AG04450 (cell line): ENCODE measurements around the gene FBXL3. TPM values are rescaled to one million over a fixed set of nuclear protein-coding genes. Genes with fewer than 3 reads are reported as not detected.
"Not testable (repeated sequence)": the region's sequence is repeated elsewhere in the genome, so short reads cannot be mapped to it uniquely, and the experiment has no call there.

Source experiments
- CTCF ChIA-PET: fragments of 300-600, 350-600 bp; formaldehyde crosslinking; extraction: SDS; loops from one replicate; lab custom pipeline; 2022; ENCODE audit warnings: antibody characterized with exemption, inconsistent platforms; lab: Charles Lee
- POLR2A ChIA-PET: fragments of 350-600 bp; formaldehyde crosslinking; extraction: SDS; loops from one replicate; lab custom pipeline; 2021; ENCODE audit warnings: antibody characterized with exemption, inconsistent platforms; lab: Yijun Ruan, JAX
- DNase-seq: peaks from one replicate; pipeline ENCODE4 v3.0.0-alpha.2; 2011; ENCODE audit warnings: low read depth, low spot score
- H3K27ac ChIP-seq: one replicate; pipeline ENCODE4 v1.5.1; 2012; ENCODE audit warnings: low read depth, low read length, control low read depth
- H3K27me3 ChIP-seq: one replicate; pipeline ENCODE4 v1.6.0; 2012; ENCODE audit warnings: low read length; ENCODE audit not compliant: control insufficient read depth, insufficient read depth
- H3K4me3 ChIP-seq: 2 replicates; pipeline ENCODE4 v1.5.1; 2011; ENCODE audit warnings: mild to moderate bottlenecking, low read depth, low read length, control low read depth
- H3K9me3 ChIP-seq: 2 replicates; pipeline ENCODE4 v1.5.1; 2012; ENCODE audit warnings: low read length; ENCODE audit not compliant: control insufficient read depth, insufficient read depth
- CTCF ChIP-seq: IDR thresholded peaks from 2 replicates; pipeline ENCODE4 v1.5.1; 2011; ENCODE audit warnings: low read depth, low read length, control low read depth, inconsistent platforms
- polyA plus RNA-seq: library from polyadenylated mRNA; depleted of rRNA; stranded (reverse); fragments of >200 nt; gene quantifications from 2 replicates; pipeline ENCODE4 v1.2.3, GENCODE V29; 2011

Gene FBXL3
- polyA plus RNA-seq, 1 experiment: 38.0 TPM

- no peaks in the 10 kb centered on the region for H3K9me3 ChIP-seq
- POLR2A ChIA-PET: no interaction called here
- no peak overlapping the region for H3K27ac ChIP-seq
- DNase-seq: no peak
- no peak overlapping the region for H3K4me3 ChIP-seq
- peaks cover 11% of the 10 kb centered on the region for H3K27me3 ChIP-seq
- TF ChIP-seq CTCF: no peak
- CTCF ChIA-PET: no interaction called here
Measured at GRCh38 chr13:76968041-76968440, 58.9 kb downstream of the FBXL3 start.

- peaks cover 4% of the 10 kb centered on the region for H3K27me3 ChIP-seq
- no peak overlapping the region for H3K4me3 ChIP-seq
- no peak overlapping the region for H3K27ac ChIP-seq
- no peak for DNase-seq
- CTCF ChIA-PET: interaction anchor here (1.3 kb wide), 1 partner anchor 13 kb away, joined by 6 read pairs; no protein-coding TSS in a partner anchor
- POLR2A ChIA-PET: interaction anchor here (0.5 kb wide), 1 partner anchor 28 kb away, joined by 5 read pairs; no protein-coding TSS in a partner anchor
- TF ChIP-seq CTCF: no peak
- no peaks in the 10 kb centered on the region for H3K9me3 ChIP-seq
Measured at GRCh38 chr13:76967031-76967430, 59.9 kb downstream of the FBXL3 start.

- POLR2A ChIA-PET: no interaction called here
Measured at GRCh38 chr13:76965759-76966421, 61.1 kb downstream of the FBXL3 start.

GRCh38 chr13:76959734-76960133 lies 67.2 kb downstream of the FBXL3 start:
- H3K4me3 ChIP-seq, DNase-seq, H3K27me3 ChIP-seq, H3K27ac ChIP-seq, POLR2A ChIA-PET: not testable (repeated sequence)
- CTCF ChIA-PET: interaction anchor here (0.6 to 1.5 kb wide), 2 partner anchors 21 to 566 kb away, joined by 3 to 5 read pairs; no protein-coding TSS in a partner anchor
- H3K9me3 ChIP-seq: peaks cover 11% of the 10 kb centered on the region

More at GRCh38 chr13:76965759-76966421, 61.1 kb downstream of the FBXL3 start:
- TF ChIP-seq CTCF: no peak
- DNase-seq: peak; percentile 26
- Histone ChIP-seq H3K4me3 (no peak overlapping the region), H3K27ac (no peak overlapping the region), H3K27me3 (peaks cover 4% of the 10 kb centered on the region), H3K9me3 (peaks cover 2% of the 10 kb centered on the region)
- CTCF ChIA-PET: interaction anchor here (1.3 kb wide), 1 partner anchor 14 kb away, joined by 6 read pairs; no protein-coding TSS in a partner anchor

- no peak for DNase-seq
- Histone ChIP-seq H3K27ac (no peak overlapping the region), H3K27me3 (no peaks in the 10 kb centered on the region), H3K9me3 (peaks cover 11% of the 10 kb centered on the region), H3K4me3 (no peak overlapping the region)
- ChIA-PET CTCF (interaction anchor here (0.6 to 1.5 kb wide), 2 partner anchors 21 to 565 kb away, joined by 3 to 5 read pairs; no protein-coding TSS in a partner anchor), POLR2A (no interaction called here)
- TF ChIP-seq CTCF: no peak
Measured at GRCh38 chr13:76958841-76959432, 68.0 kb downstream of the FBXL3 start.
